HG02852 (cell line): ENCODE measurements around the gene CDHR3.
"Not testable (repeated sequence)": the region's sequence is repeated elsewhere in the genome, so short reads cannot be mapped to it uniquely, and the experiment has no call there.

Source experiments
- ATAC-seq: cut with Tn5 transposase; IDR thresholded peaks from one replicate; pipeline ENCODE4 v1.9.1; 2021; ENCODE audit warnings: mild to moderate bottlenecking, moderate library complexity; ENCODE audit not compliant: unreplicated experiment

Gene CDHR3

GRCh38 chr7:105990727-105991453 lies 27.8 kb downstream of the CDHR3 start:
- no peak for ATAC-seq

- ATAC-seq = no peak
Observed at GRCh38 chr7:105992905-105993304, 29.8 kb downstream of the CDHR3 start.

- no peak for ATAC-seq
Observed at GRCh38 chr7:105996860-105997737, 34.0 kb downstream of the CDHR3 start.

- ATAC-seq = no peak
Observed at GRCh38 chr7:105999256-105999655, 36.2 kb downstream of the CDHR3 start.

GRCh38 chr7:106001196-106001595 lies 38.1 kb downstream of the CDHR3 start:
- no peak for ATAC-seq

GRCh38 chr7:106001886-106002285 lies 38.8 kb downstream of the CDHR3 start:
- ATAC-seq = no peak

- ATAC-seq = no peak
Observed at GRCh38 chr7:106003525-106004064, 40.5 kb downstream of the CDHR3 start.

GRCh38 chr7:106006906-106007305 lies 43.8 kb downstream of the CDHR3 start:
- ATAC-seq = no peak

- not testable (repeated sequence) for ATAC-seq
Observed at GRCh38 chr7:106007796-106008195, 44.7 kb downstream of the CDHR3 start.

- peak; percentile 68 for ATAC-seq
Observed at GRCh38 chr7:106009503-106010226, 46.6 kb downstream of the CDHR3 start.

GRCh38 chr7:106010331-106010730 lies 47.3 kb downstream of the CDHR3 start:
- no peak for ATAC-seq

- no peak for ATAC-seq
Observed at GRCh38 chr7:106010866-106011265, 47.8 kb downstream of the CDHR3 start.

- no peak for ATAC-seq
Observed at GRCh38 chr7:106012184-106012583, 49.1 kb downstream of the CDHR3 start.

GRCh38 chr7:106012935-106013439 lies 49.9 kb downstream of the CDHR3 start:
- ATAC-seq = no peak

GRCh38 chr7:106015381-106016218 lies 52.5 kb downstream of the CDHR3 start:
- no peak for ATAC-seq

- ATAC-seq = no peak
Observed at GRCh38 chr7:106016331-106016730, 53.3 kb downstream of the CDHR3 start.

GRCh38 chr7:106017657-106018056 lies 54.6 kb downstream of the CDHR3 start:
- no peak for ATAC-seq

GRCh38 chr7:106018566-106019469 lies 55.8 kb downstream of the CDHR3 start:
- no peak for ATAC-seq

- ATAC-seq = no peak
Observed at GRCh38 chr7:106019470-106019820, 56.4 kb downstream of the CDHR3 start.
